H1 (cell line): ENCODE measurements around the gene TSC22D3. TPM values are rescaled to one million over a fixed set of nuclear protein-coding genes. Genes with fewer than 3 reads are reported as not detected.

ENCODE experiments used
- CTCF ChIA-PET: fragments of 300-600 bp; sonication (Branson Sonifier 250); formaldehyde crosslinking; loops from one replicate; lab custom pipeline; 2021; ENCODE audit not compliant: partially characterized antibody; lab: Charles Lee
- POLR2A ChIA-PET: fragments of 300-600 bp; sonication (Branson Sonifier 250); formaldehyde crosslinking; loops from one replicate; lab custom pipeline; 2021; ENCODE audit warnings: inconsistent platforms; ENCODE audit not compliant: partially characterized antibody; lab: Charles Lee
- DNase-seq, 2 experiments: peaks; one replicate each; pipeline versions ENCODE4 v3.0.0 to v3.0.0-alpha.2; 2010 to 2022; ENCODE audit warnings: low spot score in 2 of 2, low read depth in 1 of 2, mixed read lengths in 1 of 2
- FAIRE-seq: peaks from 2 replicates; lab custom pipeline; 2011; peaks lifted over from hg19 to GRCh38; lab: Jason Lieb, UNC
- H2AFZ ChIP-seq: 2 replicates; pipeline ENCODE4 v1.8.1; 2012; ENCODE audit warnings: low read length, inconsistent platforms
- H2AK5ac ChIP-seq: 2 replicates; pipeline ENCODE4 v1.6.1; 2013; ENCODE audit warnings: low read depth, low read length
- H2BK120ac ChIP-seq: replicated peaks from 2 replicates; pipeline ENCODE3; 2013; ENCODE audit warnings: low read depth, low read length, inconsistent platforms
- H2BK12ac ChIP-seq: 2 replicates; pipeline ENCODE4 v1.6.1; 2013; ENCODE audit warnings: low read depth, low read length
- H2BK15ac ChIP-seq: 2 replicates; pipeline ENCODE4 v1.6.1; 2013; ENCODE audit warnings: low read length
- H2BK20ac ChIP-seq: 2 replicates; pipeline ENCODE4 v1.6.1; 2013; ENCODE audit warnings: low read length
- H2BK5ac ChIP-seq: 2 replicates; pipeline ENCODE4 v1.6.1; 2013; ENCODE audit warnings: low read depth, low read length
- H3K14ac ChIP-seq: 2 replicates; pipeline ENCODE4 v1.6.1; 2013; ENCODE audit warnings: inconsistent platforms; ENCODE audit not compliant: insufficient read length
- H3K18ac ChIP-seq: 2 replicates; pipeline ENCODE4 v1.6.1; 2013; ENCODE audit warnings: low read length; ENCODE audit errors: extremely low read depth
- H3K23ac ChIP-seq: 2 replicates; pipeline ENCODE4 v1.6.1; 2013; ENCODE audit warnings: inconsistent platforms; ENCODE audit not compliant: insufficient read length
- H3K23me2 ChIP-seq: 2 replicates; pipeline ENCODE4 v1.6.1; 2013; ENCODE audit warnings: low read depth, low read length
- H3K27ac ChIP-seq: 2 replicates; pipeline ENCODE4 v1.6.1; 2011; ENCODE audit warnings: low read depth, low read length, inconsistent platforms
- H3K27me3 ChIP-seq, 4 experiments: replicated peaks in 1 of 4; 1 replicate in 1 of 4; 2 replicates in 3 of 4; pipeline versions ENCODE4 v1.6.1 to v1.8.1; 2011 to 2013; ENCODE audit warnings: low read length in 3 of 4, mild to moderate bottlenecking in 3 of 4, inconsistent platforms in 2 of 4, mixed read lengths in 2 of 4, moderate library complexity in 1 of 4; ENCODE audit not compliant: control insufficient read depth in 3 of 4, insufficient read depth in 3 of 4; ENCODE audit errors: extremely low read depth in 1 of 4
- H3K36me3 ChIP-seq, 4 experiments: 2 replicates each; pipeline versions ENCODE4 v1.6.1 to v1.8.1; 2011 to 2013; ENCODE audit warnings: mild to moderate bottlenecking in 4 of 4, low read length in 3 of 4, moderate library complexity in 2 of 4, control low read depth in 1 of 4, inconsistent platforms in 1 of 4; ENCODE audit not compliant: insufficient read depth in 4 of 4, control insufficient read depth in 2 of 4
- H3K4ac ChIP-seq: replicated peaks from 2 replicates; pipeline ENCODE3; 2013; ENCODE audit warnings: low read length, low read depth, mixed read lengths, inconsistent platforms; ENCODE audit not compliant: insufficient read length
- H3K4me1 ChIP-seq, 4 experiments: replicated peaks in 1 of 4; 1 replicate in 1 of 4; 2 replicates in 3 of 4; pipeline versions ENCODE4 v1.6.1 to v1.8.1; 2011 to 2013; ENCODE audit warnings: low read length in 3 of 4, inconsistent platforms in 2 of 4, mixed read lengths in 1 of 4; ENCODE audit not compliant: insufficient read depth in 4 of 4, control insufficient read depth in 3 of 4
- H3K4me2 ChIP-seq, 2 experiments: 2 replicates each; pipeline versions ENCODE4 v1.6.1 to v1.8.1; 2011 to 2013; ENCODE audit warnings: low read depth in 2 of 2, low read length in 2 of 2, control low read depth in 1 of 2, inconsistent platforms in 1 of 2, mild to moderate bottlenecking in 1 of 2; ENCODE audit not compliant: insufficient read depth in 1 of 2
- H3K4me3 ChIP-seq, 4 experiments: fragments of 200-600, 300-600 bp in 1 of 4; sonication (generic), shearing (Covaris generic), sonication (Bioruptor Twin) in 1 of 4; 2 replicates each; pipeline versions ENCODE4 v1.5.1 to v1.8.1; 2011 to 2016; ENCODE audit warnings: low read length in 4 of 4, low read depth in 3 of 4, control low read depth in 2 of 4, inconsistent platforms in 2 of 4, mild to moderate bottlenecking in 2 of 4, mixed read lengths in 1 of 4, moderate library complexity in 1 of 4; ENCODE audit not compliant: insufficient read depth in 2 of 4; ENCODE audit errors: extremely low read depth in 1 of 4
- H3K56ac ChIP-seq: replicated peaks from 2 replicates; pipeline ENCODE3; 2013; ENCODE audit warnings: low read depth, mild to moderate bottlenecking, mixed read lengths, low read length, inconsistent platforms; ENCODE audit not compliant: insufficient read length
- H3K79me1 ChIP-seq: 2 replicates; pipeline ENCODE4 v1.6.1; 2013; ENCODE audit warnings: low read depth, low read length, control low read depth
- H3K79me2 ChIP-seq, 2 experiments: 2 replicates each; pipeline versions ENCODE4 v1.6.1 to v1.8.1; 2012 to 2013; ENCODE audit warnings: low read length in 2 of 2, mild to moderate bottlenecking in 2 of 2, inconsistent platforms in 1 of 2; ENCODE audit not compliant: insufficient read depth in 2 of 2, control insufficient read depth in 1 of 2
- H3K9ac ChIP-seq, 4 experiments: replicated peaks in 1 of 4; 1 replicate in 1 of 4; 2 replicates in 3 of 4; pipeline versions ENCODE4 v1.6.1 to v1.8.1; 2011 to 2013; ENCODE audit warnings: low read depth in 3 of 4, low read length in 3 of 4, control low read depth in 2 of 4, mild to moderate bottlenecking in 2 of 4, moderate library complexity in 2 of 4, inconsistent platforms in 1 of 4; ENCODE audit errors: extremely low read depth in 1 of 4
- H3K9me3 ChIP-seq, 2 experiments: 2 replicates each; pipeline versions ENCODE4 v1.6.1 to v1.8.1; 2012 to 2013; ENCODE audit warnings: mild to moderate bottlenecking in 2 of 2, moderate library complexity in 2 of 2, control low read depth in 1 of 2, inconsistent platforms in 1 of 2, low read depth in 1 of 2, low read length in 1 of 2, mixed read lengths in 1 of 2; ENCODE audit not compliant: insufficient read depth in 2 of 2
- H4K20me1 ChIP-seq, 2 experiments: replicated peaks in 1 of 2; 2 replicates each; pipeline versions ENCODE3 to v1.8.1; 2011 to 2013; ENCODE audit warnings: inconsistent platforms in 2 of 2, low read length in 2 of 2, mild to moderate bottlenecking in 1 of 2; ENCODE audit not compliant: insufficient read depth in 2 of 2, control insufficient read depth in 1 of 2
- H4K5ac ChIP-seq: 2 replicates; pipeline ENCODE4 v1.6.1; 2013; ENCODE audit warnings: low read length, low read depth, mixed read lengths, inconsistent platforms; ENCODE audit not compliant: insufficient read length
- H4K8ac ChIP-seq: 2 replicates; pipeline ENCODE4 v1.8.0; 2013; ENCODE audit warnings: mild to moderate bottlenecking, moderate library complexity, low read length, inconsistent platforms; ENCODE audit not compliant: insufficient read depth; ENCODE audit errors: extremely low read depth
- H4K91ac ChIP-seq: replicated peaks from 2 replicates; pipeline ENCODE3; 2013; ENCODE audit warnings: low read length, mixed read lengths, inconsistent platforms; ENCODE audit not compliant: insufficient read length
- CREB1 ChIP-seq: IDR thresholded peaks from 2 replicates; pipeline ENCODE4 v1.6.1; 2012; ENCODE audit warnings: inconsistent platforms
- GTF2F1 ChIP-seq: IDR thresholded peaks from 2 replicates; pipeline ENCODE4 v1.6.1; 2012; ENCODE audit warnings: low read depth, low read length, improper control_type of control experiment, borderline replicate concordance
- KDM1A ChIP-seq: fragments of 200-600, 300-600 bp; sonication (generic); IDR thresholded peaks from 2 replicates; pipeline ENCODE4 v1.7.1; 2016; ENCODE audit warnings: mild to moderate bottlenecking, low read length, borderline replicate concordance
- MAFK ChIP-seq: IDR thresholded peaks from 2 replicates; pipeline ENCODE4 v1.6.1; 2012; ENCODE audit warnings: low read depth, mild to moderate bottlenecking, improper control_type of control experiment, low read length
- PHF8 ChIP-seq: fragments of 200-600 bp; sonication (generic); conservative IDR thresholded peaks from 2 replicates; pipeline ENCODE4 v1.7.1; 2012; ENCODE audit warnings: low read depth, mild to moderate bottlenecking, inconsistent platforms, low read length, moderate library complexity
- POU5F1 ChIP-seq: IDR thresholded peaks from 2 replicates; pipeline ENCODE4 v1.6.1; 2011; ENCODE audit warnings: low read depth, mild to moderate bottlenecking, low read length, moderate library complexity
- RFX5 ChIP-seq: IDR thresholded peaks from 2 replicates; pipeline ENCODE4 v1.6.1; 2011; ENCODE audit warnings: low read depth, low read length, improper control_type of control experiment, borderline replicate concordance
- WGBS, 2 experiments: shearing (Covaris generic) in 1 of 2; methylation state at CpG; one replicate each; pipeline versions ENCODE4 v1.1.6 to v1.1.7; 2013 to 2015; ENCODE audit warnings: low lambda C conversion rate in 2 of 2, mixed read lengths in 2 of 2, inconsistent platforms in 1 of 2, low coverage in 1 of 2, missing lambda C conversion rate in 1 of 2; ENCODE audit not compliant: insufficient replicate concordance in 2 of 2, insufficient coverage in 1 of 2, insufficient read length in 1 of 2; ENCODE audit errors: extremely low coverage in 1 of 2, missing lambda C conversion rate in 1 of 2; 5-methylcytosine and 5-hydroxymethylcytosine counted together
- polyA plus RNA-seq, 7 experiments: library from polyadenylated mRNA; depleted of rRNA in 3 of 7; stranded (reverse) in 5 of 7; unstranded in 2 of 7; fragments of >200 nt in 5 of 7; fragments of 200-250 nt in 2 of 7; gene quantifications; 1 replicate in 5 of 7; 2 replicates in 1 of 7; 4 replicates in 1 of 7; pipeline versions ENCODE4 v1.2.1 to v1.2.3, GENCODE V29; 2011 to 2013; ENCODE audit warnings: missing spikeins in 2 of 7, mixed read lengths in 2 of 7
- total RNA-seq: library from RNA; stranded (reverse); fragmentation: NEBNext Ultra II Directional; extraction: Animal tissue kit (Norgen Biotek cat#: 25700); gene quantifications from 2 replicates; pipeline ENCODE4 v1.2.1, GENCODE V29; 2021

TSC22D3 gene
- total and polyA plus RNA-seq, 2 of the 8 experiments (the other 6 are each of a cell fraction or from before 2014, with no cell fraction given) = 7.6 to 12.9 TPM

GRCh38 chrX:107673933-107674479, 101.6 kb downstream of the TSC22D3 start:
- Histone ChIP-seq H3K9ac (no peak overlapping the region), H2BK15ac (no peak overlapping the region), H2BK12ac (no peak overlapping the region), H3K79me2 (no peaks in the 10 kb centered on the region), H3K27ac (no peak overlapping the region), H3K56ac (no peak overlapping the region), H3K4ac (no peak overlapping the region), H3K27me3 (no peaks in the 10 kb centered on the region), H2BK120ac (no peak overlapping the region), H3K23ac (no peak overlapping the region), H2AK5ac (no peak overlapping the region), H3K36me3 (no peaks in the 10 kb centered on the region), H3K23me2 (no peaks in the 10 kb centered on the region), H2BK5ac (no peak overlapping the region), H4K5ac (no peak overlapping the region), H3K79me1 (no peaks in the 10 kb centered on the region), H3K4me2 (no peak overlapping the region), H3K4me1 (peaks cover 0 to 7% (median 1%) of the 10 kb centered on the region in 4 experiments; a peak in 4 of 7 replicates), H3K9me3 (no peaks in the 10 kb centered on the region), H4K8ac (no peak overlapping the region), H4K20me1 (no peaks in the 10 kb centered on the region), H3K14ac (no peak overlapping the region), H4K91ac (no peak overlapping the region), H2AFZ (no peak overlapping the region), H2BK20ac (no peak overlapping the region), H3K18ac (no peak overlapping the region), H3K4me3 (no peak overlapping the region)
- POLR2A ChIA-PET = interaction anchor here (1.2 to 2.0 kb wide), 4 partner anchors 9 to 45 kb away, joined by 3 to 13 read pairs (median 4); no protein-coding TSS in a partner anchor
- CTCF ChIA-PET = interaction anchor here (0.6 to 29.5 kb wide), 19 partner anchors 8 to 638 kb away, joined by 3 to 325 read pairs (median 8); partner anchors contain the start of genes NCBP2L and TSC22D3
- 74% methylated on average over 5 of the region's 7 CpGs; no CpG with 5 or more reads in 1 of the 2 experiments for WGBS, 2 experiments
- DNase-seq (no peak), FAIRE-seq (no peak)
- TF ChIP-seq KDM1A (no peak), RFX5 (no peak), CREB1 (no peak), MAFK (no peak), GTF2F1 (no peak), PHF8 (no peak), POU5F1 (no peak)
